ENCODE data around the gene ITPRIPL2.
A peak's percentile ranks its signal among the peaks of the same experiment; 100 is the strongest.

The ITPRIPL2 gene

GRCh38 chr16:19073863-19074262, 39.9 kb upstream of the ITPRIPL2 start:
- POLR2A ChIA-PET: no interaction called here
- Histone ChIP-seq H3K4me1 (ENCODE audit: control extremely low read depth in 1 of 4, control insufficient read depth in 4 of 4, insufficient read depth in 4 of 4, low read length in 3 of 4) (peaks cover 0 to 3% (median 0%) of the 10 kb centered on the region in 4 experiments), H3K27me3 (replicated peaks in 2 of 5; ENCODE audit: control insufficient read depth in 4 of 5, insufficient read depth in 5 of 5, low read length in 4 of 5) (no peaks in the 10 kb centered on the region), H3K27ac (ENCODE audit: insufficient read depth in 1 of 2, low read depth in 1 of 2, low read length in 2 of 2, poor library complexity in 1 of 2, severe bottlenecking in 2 of 2) (no peak overlapping the region), H3K36me3 (ENCODE audit: control insufficient read depth in 4 of 4, insufficient read depth in 4 of 4, low read length in 3 of 4) (peaks cover 9 to 40% (median 18%) of the 10 kb centered on the region in 4 experiments), H3K9me3 (ENCODE audit: control extremely low read depth in 1 of 5, control insufficient read depth in 4 of 5, insufficient read depth in 2 of 5, low read depth in 1 of 5, low read length in 4 of 5) (no peaks in the 10 kb centered on the region), H3K4me3 (ENCODE audit: control insufficient read depth in 1 of 7, extremely low read depth in 1 of 7, insufficient read depth in 4 of 7, low read depth in 2 of 7, low read length in 6 of 7) (no peak overlapping the region)
- 80% methylated on average over 7 of the region's 7 CpGs for WGBS (ENCODE audit: insufficient coverage)
- no peak for DNase-seq
- CTCF ChIA-PET: interaction anchor here (1.4 kb wide), 3 partner anchors 11 to 21 kb away, joined by 3 to 5 read pairs (median 5); no protein-coding TSS in a partner anchor

- 100% methylated on average over 9 of the region's 12 CpGs for WGBS (ENCODE audit: insufficient coverage)
- H3K4me3 ChIP-seq (ENCODE audit: control insufficient read depth in 1 of 7, extremely low read depth in 1 of 7, insufficient read depth in 4 of 7, low read depth in 2 of 7, low read length in 6 of 7): no peak overlapping the region
- H3K4me1 ChIP-seq (ENCODE audit: control extremely low read depth in 1 of 4, control insufficient read depth in 4 of 4, insufficient read depth in 4 of 4, low read length in 3 of 4): no peaks in the 10 kb centered on the region
- POLR2A ChIA-PET: no interaction called here
- no peaks in the 10 kb centered on the region for H3K27me3 ChIP-seq (replicated peaks in 2 of 5; ENCODE audit: control insufficient read depth in 4 of 5, insufficient read depth in 5 of 5, low read length in 4 of 5)
- peaks cover 14 to 48% (median 21%) of the 10 kb centered on the region in 4 experiments for H3K36me3 ChIP-seq (ENCODE audit: control insufficient read depth in 4 of 4, insufficient read depth in 4 of 4, low read length in 3 of 4)
- H3K9me3 ChIP-seq (ENCODE audit: control extremely low read depth in 1 of 5, control insufficient read depth in 4 of 5, insufficient read depth in 2 of 5, low read depth in 1 of 5, low read length in 4 of 5): no peaks in the 10 kb centered on the region
- DNase-seq: no peak
- CTCF ChIA-PET: no interaction called here
- H3K27ac ChIP-seq (ENCODE audit: insufficient read depth in 1 of 2, low read depth in 1 of 2, low read length in 2 of 2, poor library complexity in 1 of 2, severe bottlenecking in 2 of 2): no peak overlapping the region
Observed at GRCh38 chr16:19075511-19075910, 38.3 kb upstream of the ITPRIPL2 start.

GRCh38 chr16:19077879-19078278, 35.9 kb upstream of the ITPRIPL2 start:
- DNase-seq: no peak
- ChIA-PET CTCF (interaction anchor here (0.8 kb wide), 1 partner anchor 9 kb away, joined by 3 read pairs; no protein-coding TSS in a partner anchor), POLR2A (no interaction called here)
- Histone ChIP-seq H3K36me3 (ENCODE audit: control insufficient read depth in 4 of 4, insufficient read depth in 4 of 4, low read length in 3 of 4) (peaks cover 15 to 53% (median 19%) of the 10 kb centered on the region in 4 experiments), H3K27ac (ENCODE audit: insufficient read depth in 1 of 2, low read depth in 1 of 2, low read length in 2 of 2, poor library complexity in 1 of 2, severe bottlenecking in 2 of 2) (no peak overlapping the region), H3K9me3 (ENCODE audit: control extremely low read depth in 1 of 5, control insufficient read depth in 4 of 5, insufficient read depth in 2 of 5, low read depth in 1 of 5, low read length in 4 of 5) (peaks cover 0 to 1% (median 0%) of the 10 kb centered on the region in 5 experiments), H3K4me3 (ENCODE audit: control insufficient read depth in 1 of 7, extremely low read depth in 1 of 7, insufficient read depth in 4 of 7, low read depth in 2 of 7, low read length in 6 of 7) (peak overlapping the region in 1 of 7 experiments; percentile 6), H3K4me1 (ENCODE audit: control extremely low read depth in 1 of 4, control insufficient read depth in 4 of 4, insufficient read depth in 4 of 4, low read length in 3 of 4) (no peaks in the 10 kb centered on the region), H3K27me3 (replicated peaks in 2 of 5; ENCODE audit: control insufficient read depth in 4 of 5, insufficient read depth in 5 of 5, low read length in 4 of 5) (no peaks in the 10 kb centered on the region)
- 99% methylated on average over 6 of the region's 6 CpGs for WGBS (ENCODE audit: insufficient coverage)

GRCh38 chr16:19083670-19084069, 30.1 kb upstream of the ITPRIPL2 start:
- Histone ChIP-seq H3K9me3 (ENCODE audit: control extremely low read depth in 1 of 5, control insufficient read depth in 4 of 5, insufficient read depth in 2 of 5, low read depth in 1 of 5, low read length in 4 of 5) (peaks cover 0 to 1% (median 0%) of the 10 kb centered on the region in 5 experiments), H3K4me1 (ENCODE audit: control extremely low read depth in 1 of 4, control insufficient read depth in 4 of 4, insufficient read depth in 4 of 4, low read length in 3 of 4) (peaks cover 3 to 14% (median 13%) of the 10 kb centered on the region in 4 experiments), H3K36me3 (ENCODE audit: control insufficient read depth in 4 of 4, insufficient read depth in 4 of 4, low read length in 3 of 4) (peaks cover 2 to 18% (median 7%) of the 10 kb centered on the region in 4 experiments), H3K27ac (ENCODE audit: insufficient read depth in 1 of 2, low read depth in 1 of 2, low read length in 2 of 2, poor library complexity in 1 of 2, severe bottlenecking in 2 of 2) (no peak overlapping the region), H3K4me3 (ENCODE audit: control insufficient read depth in 1 of 7, extremely low read depth in 1 of 7, insufficient read depth in 4 of 7, low read depth in 2 of 7, low read length in 6 of 7) (no peak overlapping the region), H3K27me3 (replicated peaks in 2 of 5; ENCODE audit: control insufficient read depth in 4 of 5, insufficient read depth in 5 of 5, low read length in 4 of 5) (peaks cover 0 to 9% (median 2%) of the 10 kb centered on the region in 5 experiments)
- POLR2A ChIA-PET: no interaction called here
- no peak for DNase-seq
- CTCF ChIA-PET: interaction anchor here (0.6 to 4.8 kb wide), 8 partner anchors 10 to 294 kb away, joined by 3 to 61 read pairs (median 5); no protein-coding TSS in a partner anchor
- 100% methylated on average over 1 of the region's 1 CpG for WGBS (ENCODE audit: insufficient coverage)

- no peak overlapping the region for H3K4me3 ChIP-seq (ENCODE audit: control insufficient read depth in 1 of 7, extremely low read depth in 1 of 7, insufficient read depth in 4 of 7, low read depth in 2 of 7, low read length in 6 of 7)
- ChIA-PET CTCF (interaction anchor here (0.6 to 4.8 kb wide), 10 partner anchors 10 to 419 kb away, joined by 3 to 61 read pairs (median 6); no protein-coding TSS in a partner anchor), POLR2A (no interaction called here)
- H3K4me1 ChIP-seq (ENCODE audit: control extremely low read depth in 1 of 4, control insufficient read depth in 4 of 4, insufficient read depth in 4 of 4, low read length in 3 of 4): peaks cover 3 to 14% (median 13%) of the 10 kb centered on the region in 4 experiments
- peaks cover 0 to 9% (median 2%) of the 10 kb centered on the region in 5 experiments for H3K27me3 ChIP-seq (replicated peaks in 2 of 5; ENCODE audit: control insufficient read depth in 4 of 5, insufficient read depth in 5 of 5, low read length in 4 of 5)
- no peak for DNase-seq
- H3K27ac ChIP-seq (ENCODE audit: insufficient read depth in 1 of 2, low read depth in 1 of 2, low read length in 2 of 2, poor library complexity in 1 of 2, severe bottlenecking in 2 of 2): no peak overlapping the region
- H3K36me3 ChIP-seq (ENCODE audit: control insufficient read depth in 4 of 4, insufficient read depth in 4 of 4, low read length in 3 of 4): peaks cover under 1 to 14% (median 4%) of the 10 kb centered on the region in 4 experiments
- H3K9me3 ChIP-seq (ENCODE audit: control extremely low read depth in 1 of 5, control insufficient read depth in 4 of 5, insufficient read depth in 2 of 5, low read depth in 1 of 5, low read length in 4 of 5): peaks cover 0 to 1% (median 0%) of the 10 kb centered on the region in 5 experiments
- 73% methylated on average over 2 of the region's 3 CpGs for WGBS (ENCODE audit: insufficient coverage)
Observed at GRCh38 chr16:19084139-19084538, 29.6 kb upstream of the ITPRIPL2 start.

- H3K4me3 ChIP-seq (ENCODE audit: control insufficient read depth in 1 of 7, extremely low read depth in 1 of 7, insufficient read depth in 4 of 7, low read depth in 2 of 7, low read length in 6 of 7): no peak overlapping the region
- peaks cover 0 to 1% (median 0%) of the 10 kb centered on the region in 5 experiments for H3K9me3 ChIP-seq (ENCODE audit: control extremely low read depth in 1 of 5, control insufficient read depth in 4 of 5, insufficient read depth in 2 of 5, low read depth in 1 of 5, low read length in 4 of 5)
- ChIA-PET POLR2A (no interaction called here), CTCF (interaction anchor here (0.6 to 4.8 kb wide), 12 partner anchors 8 to 418 kb away, joined by 3 to 61 read pairs (median 6); no protein-coding TSS in a partner anchor)
- H3K4me1 ChIP-seq (ENCODE audit: control extremely low read depth in 1 of 4, control insufficient read depth in 4 of 4, insufficient read depth in 4 of 4, low read length in 3 of 4): peaks cover 3 to 14% (median 13%) of the 10 kb centered on the region in 4 experiments
- H3K36me3 ChIP-seq (ENCODE audit: control insufficient read depth in 4 of 4, insufficient read depth in 4 of 4, low read length in 3 of 4): peaks cover 0 to 8% (median 2%) of the 10 kb centered on the region in 4 experiments
- WGBS (ENCODE audit: insufficient coverage): 98% methylated on average over 3 of the region's 5 CpGs
- no peak overlapping the region for H3K27ac ChIP-seq (ENCODE audit: insufficient read depth in 1 of 2, low read depth in 1 of 2, low read length in 2 of 2, poor library complexity in 1 of 2, severe bottlenecking in 2 of 2)
- DNase-seq: no peak
- peaks cover 0 to 9% (median 2%) of the 10 kb centered on the region in 5 experiments for H3K27me3 ChIP-seq (replicated peaks in 2 of 5; ENCODE audit: control insufficient read depth in 4 of 5, insufficient read depth in 5 of 5, low read length in 4 of 5)
Observed at GRCh38 chr16:19084879-19085278, 28.9 kb upstream of the ITPRIPL2 start.

- 17% methylated on average over 5 of the region's 8 CpGs for WGBS (ENCODE audit: insufficient coverage)
- H3K4me1 ChIP-seq (ENCODE audit: control extremely low read depth in 1 of 4, control insufficient read depth in 4 of 4, insufficient read depth in 4 of 4, low read length in 3 of 4): peaks cover 3 to 14% (median 13%) of the 10 kb centered on the region in 4 experiments
- DNase-seq: peak; percentile 49 to 62 (median 58)
- peaks cover 0 to 8% (median 2%) of the 10 kb centered on the region in 4 experiments for H3K36me3 ChIP-seq (ENCODE audit: control insufficient read depth in 4 of 4, insufficient read depth in 4 of 4, low read length in 3 of 4)
- no peak overlapping the region for H3K27ac ChIP-seq (ENCODE audit: insufficient read depth in 1 of 2, low read depth in 1 of 2, low read length in 2 of 2, poor library complexity in 1 of 2, severe bottlenecking in 2 of 2)
- peak overlapping the region in 5 of 7 experiments; percentile 1 to 76 (median 57) for H3K4me3 ChIP-seq (ENCODE audit: control insufficient read depth in 1 of 7, extremely low read depth in 1 of 7, insufficient read depth in 4 of 7, low read depth in 2 of 7, low read length in 6 of 7)
- ChIA-PET POLR2A (interaction anchor here (0.6 kb wide), 1 partner anchor 103 kb away, joined by 3 read pairs; no protein-coding TSS in a partner anchor), CTCF (interaction anchor here (0.6 to 4.8 kb wide), 20 partner anchors 9 to 613 kb away, joined by 3 to 61 read pairs (median 4); no protein-coding TSS in a partner anchor)
- H3K9me3 ChIP-seq (ENCODE audit: control extremely low read depth in 1 of 5, control insufficient read depth in 4 of 5, insufficient read depth in 2 of 5, low read depth in 1 of 5, low read length in 4 of 5): peaks cover 0 to 1% (median 0%) of the 10 kb centered on the region in 5 experiments
- H3K27me3 ChIP-seq (replicated peaks in 2 of 5; ENCODE audit: control insufficient read depth in 4 of 5, insufficient read depth in 5 of 5, low read length in 4 of 5): peaks cover 0 to 9% (median 2%) of the 10 kb centered on the region in 5 experiments
Observed at GRCh38 chr16:19085679-19086200, 28.0 kb upstream of the ITPRIPL2 start.

Measured in common myeloid progenitor, CD34-positive (primary cell).